NCI-H1694 treated with DMSO at 0.1 percent for 48 hours (cell line): ENCODE data around the gene AGBL5.
A peak's percentile ranks its signal among the peaks of the same experiment; 100 is the strongest.

Experiments used
- DNase-seq: peaks from one replicate; lab custom pipeline; 2025; lab: John Stamatoyannopoulos, UW

Gene AGBL5

DNA sequence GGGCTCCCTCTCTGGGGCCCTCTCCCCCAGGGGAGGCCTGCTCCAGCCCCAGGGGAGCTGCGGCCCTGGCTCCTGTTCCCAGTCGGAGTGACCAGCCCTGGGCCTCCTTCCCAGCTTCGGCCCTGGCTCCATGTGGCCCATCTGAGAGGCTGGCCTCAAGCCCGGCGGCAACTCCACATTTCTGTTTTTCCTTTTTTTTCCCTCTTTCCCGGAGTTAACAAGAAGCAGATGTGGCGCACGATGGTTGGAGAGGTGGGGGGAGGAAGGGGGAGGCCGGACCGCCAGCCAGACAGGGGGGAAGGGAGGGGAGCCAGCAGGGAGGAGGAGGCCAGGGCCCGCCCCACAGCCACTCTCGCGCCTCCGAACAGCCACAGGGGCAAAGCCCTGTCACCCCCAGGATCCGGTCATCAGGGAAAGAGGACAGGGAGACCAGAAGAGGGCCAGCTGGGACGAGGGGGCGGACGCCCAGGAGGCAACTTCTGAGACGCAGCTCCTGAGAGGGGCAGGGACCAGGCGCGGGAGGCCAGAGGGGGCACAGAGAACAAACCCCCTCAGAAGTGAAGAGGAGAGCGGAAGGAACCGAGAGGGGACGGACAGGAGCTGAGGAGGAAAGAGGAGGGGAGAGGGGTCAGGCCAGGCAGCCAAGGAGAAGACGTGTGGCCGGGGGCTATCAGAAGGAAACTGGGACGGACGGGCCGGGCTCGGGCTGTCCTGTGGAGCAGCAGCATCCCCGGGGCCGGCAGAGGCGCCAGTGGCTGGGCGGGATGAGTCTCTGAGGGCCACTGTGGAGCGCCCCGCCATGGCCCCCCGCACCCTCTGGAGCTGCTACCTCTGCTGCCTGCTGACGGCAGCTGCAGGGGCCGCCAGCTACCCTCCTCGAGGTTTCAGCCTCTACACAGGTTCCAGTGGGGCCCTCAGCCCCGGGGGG is 27.1 kb downstream of the AGBL5 start, which contains the start of gene EMILIN1:
TSS of gene EMILIN1 (plus strand) at position 349 of the 928 bp plus-strand sequence. CDS start at position 800, 451 bp downstream.
- peak; percentile 15 for DNase-seq

DNA sequence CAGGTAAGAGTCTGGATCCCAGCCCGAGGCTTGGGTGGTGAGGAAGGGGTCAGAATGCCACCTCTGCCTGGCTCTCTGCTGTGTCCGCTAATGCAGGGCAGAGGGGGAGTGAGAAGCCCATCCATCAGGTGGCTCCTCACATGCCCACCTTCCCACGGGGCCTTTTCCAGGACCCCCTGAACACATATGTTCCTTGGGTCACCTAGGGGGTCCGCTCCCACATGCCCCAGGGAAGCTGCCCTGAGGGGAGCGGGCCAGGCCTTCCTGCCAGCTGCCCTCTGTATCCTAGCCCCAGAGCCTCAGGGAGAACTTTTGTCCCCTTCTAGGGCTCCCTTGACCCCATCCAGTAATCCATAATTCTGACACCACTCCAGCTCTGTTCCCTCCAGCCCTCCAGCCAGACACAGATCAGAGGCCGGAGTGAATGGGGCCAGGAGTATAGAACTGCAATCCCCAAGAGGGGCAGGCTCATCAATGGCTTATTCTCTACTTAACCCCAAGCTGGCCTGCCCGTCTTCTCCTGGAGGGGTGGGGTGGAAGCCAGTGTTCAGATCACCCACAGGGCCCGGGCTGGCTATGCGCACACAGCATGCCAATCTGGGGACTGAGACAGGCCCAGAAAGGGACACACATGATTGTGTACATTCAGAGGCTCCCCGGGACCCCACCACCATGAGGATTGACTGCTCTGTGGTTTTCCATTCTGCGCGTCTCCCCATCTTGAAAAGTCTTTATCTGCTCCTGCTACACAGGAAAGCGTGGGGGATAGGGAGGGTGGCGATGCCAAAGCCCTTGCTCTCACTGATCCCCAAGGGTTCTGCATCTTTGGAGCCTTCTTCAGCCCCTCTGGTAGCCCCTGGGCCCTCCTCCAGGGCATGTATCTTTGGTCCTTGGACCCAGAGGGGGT is 28.0 kb downstream of the AGBL5 start:
- no peak for DNase-seq

DNA sequence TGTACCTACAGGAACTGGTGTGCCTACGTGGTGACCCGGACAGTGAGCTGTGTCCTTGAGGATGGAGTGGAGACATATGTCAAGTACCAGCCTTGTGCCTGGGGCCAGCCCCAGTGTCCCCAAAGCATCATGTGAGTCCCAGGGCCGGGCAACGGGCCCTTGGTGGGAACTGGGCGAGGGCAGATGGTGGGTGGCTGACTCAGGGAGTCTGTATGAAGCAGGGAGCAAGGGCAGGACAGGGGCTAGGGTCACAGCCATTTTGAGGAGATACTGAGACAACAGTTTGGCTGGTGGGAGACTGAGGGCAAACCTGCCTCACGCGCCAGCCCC is 28.6 kb downstream of the AGBL5 start:
- no peak for DNase-seq

DNA sequence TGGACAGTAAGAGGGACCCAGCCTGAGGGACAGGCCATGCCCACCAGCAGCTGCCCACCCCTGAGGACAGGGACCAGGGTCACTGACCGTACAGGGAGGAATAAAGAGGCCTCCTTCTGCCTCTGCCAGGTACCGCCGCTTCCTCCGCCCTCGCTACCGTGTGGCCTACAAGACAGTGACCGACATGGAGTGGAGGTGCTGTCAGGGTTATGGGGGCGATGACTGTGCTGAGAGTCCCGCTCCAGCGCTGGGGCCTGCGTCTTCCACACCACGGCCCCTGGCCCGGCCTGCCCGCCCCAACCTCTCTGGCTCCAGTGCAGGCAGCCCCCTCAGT is 29.1 kb downstream of the AGBL5 start:
- DNase-seq: no peak

DNA sequence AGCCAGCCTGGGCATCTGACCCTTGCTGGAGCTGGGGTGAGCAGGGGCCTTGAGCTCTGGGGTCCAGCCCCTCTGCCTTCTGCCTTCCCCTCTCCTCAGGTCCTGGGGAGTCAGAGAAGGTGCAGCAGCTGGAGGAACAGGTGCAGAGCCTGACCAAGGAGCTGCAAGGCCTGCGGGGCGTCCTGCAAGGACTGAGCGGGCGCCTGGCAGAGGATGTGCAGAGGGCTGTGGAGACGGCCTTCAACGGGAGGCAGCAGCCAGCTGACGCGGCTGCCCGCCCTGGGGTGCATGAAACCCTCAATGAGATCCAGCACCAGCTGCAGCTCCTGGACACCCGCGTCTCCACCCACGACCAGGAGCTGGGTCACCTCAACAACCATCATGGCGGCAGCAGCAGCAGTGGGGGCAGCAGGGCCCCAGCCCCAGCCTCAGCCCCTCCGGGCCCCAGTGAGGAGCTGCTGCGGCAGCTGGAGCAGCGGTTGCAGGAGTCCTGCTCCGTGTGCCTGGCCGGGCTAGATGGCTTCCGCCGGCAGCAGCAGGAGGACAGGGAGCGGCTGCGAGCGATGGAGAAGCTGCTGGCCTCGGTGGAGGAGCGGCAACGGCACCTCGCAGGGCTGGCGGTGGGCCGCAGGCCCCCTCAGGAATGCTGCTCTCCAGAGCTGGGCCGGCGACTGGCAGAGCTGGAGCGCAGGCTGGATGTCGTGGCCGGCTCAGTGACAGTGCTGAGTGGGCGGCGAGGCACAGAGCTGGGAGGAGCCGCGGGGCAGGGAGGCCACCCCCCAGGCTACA is 30.7 kb downstream of the AGBL5 start:
- no peak for DNase-seq

DNA sequence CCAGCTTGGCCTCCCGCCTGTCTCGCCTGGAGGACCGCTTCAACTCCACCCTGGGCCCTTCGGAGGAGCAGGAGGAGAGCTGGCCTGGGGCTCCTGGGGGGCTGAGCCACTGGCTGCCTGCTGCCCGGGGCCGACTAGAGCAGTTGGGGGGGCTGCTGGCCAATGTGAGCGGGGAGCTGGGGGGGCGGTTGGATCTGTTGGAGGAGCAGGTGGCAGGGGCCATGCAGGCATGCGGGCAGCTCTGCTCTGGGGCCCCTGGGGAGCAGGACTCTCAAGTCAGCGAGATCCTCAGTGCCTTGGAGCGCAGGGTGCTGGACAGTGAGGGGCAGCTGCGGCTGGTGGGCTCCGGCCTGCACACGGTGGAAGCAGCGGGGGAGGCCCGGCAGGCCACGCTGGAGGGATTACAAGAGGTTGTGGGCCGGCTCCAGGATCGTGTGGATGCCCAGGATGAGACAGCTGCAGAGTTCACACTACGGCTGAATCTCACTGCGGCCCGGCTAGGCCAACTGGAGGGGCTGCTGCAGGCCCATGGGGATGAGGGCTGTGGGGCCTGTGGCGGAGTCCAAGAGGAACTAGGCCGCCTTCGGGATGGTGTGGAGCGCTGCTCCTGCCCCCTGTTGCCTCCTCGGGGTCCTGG is 31.4 kb downstream of the AGBL5 start:
- no peak for DNase-seq

DNA sequence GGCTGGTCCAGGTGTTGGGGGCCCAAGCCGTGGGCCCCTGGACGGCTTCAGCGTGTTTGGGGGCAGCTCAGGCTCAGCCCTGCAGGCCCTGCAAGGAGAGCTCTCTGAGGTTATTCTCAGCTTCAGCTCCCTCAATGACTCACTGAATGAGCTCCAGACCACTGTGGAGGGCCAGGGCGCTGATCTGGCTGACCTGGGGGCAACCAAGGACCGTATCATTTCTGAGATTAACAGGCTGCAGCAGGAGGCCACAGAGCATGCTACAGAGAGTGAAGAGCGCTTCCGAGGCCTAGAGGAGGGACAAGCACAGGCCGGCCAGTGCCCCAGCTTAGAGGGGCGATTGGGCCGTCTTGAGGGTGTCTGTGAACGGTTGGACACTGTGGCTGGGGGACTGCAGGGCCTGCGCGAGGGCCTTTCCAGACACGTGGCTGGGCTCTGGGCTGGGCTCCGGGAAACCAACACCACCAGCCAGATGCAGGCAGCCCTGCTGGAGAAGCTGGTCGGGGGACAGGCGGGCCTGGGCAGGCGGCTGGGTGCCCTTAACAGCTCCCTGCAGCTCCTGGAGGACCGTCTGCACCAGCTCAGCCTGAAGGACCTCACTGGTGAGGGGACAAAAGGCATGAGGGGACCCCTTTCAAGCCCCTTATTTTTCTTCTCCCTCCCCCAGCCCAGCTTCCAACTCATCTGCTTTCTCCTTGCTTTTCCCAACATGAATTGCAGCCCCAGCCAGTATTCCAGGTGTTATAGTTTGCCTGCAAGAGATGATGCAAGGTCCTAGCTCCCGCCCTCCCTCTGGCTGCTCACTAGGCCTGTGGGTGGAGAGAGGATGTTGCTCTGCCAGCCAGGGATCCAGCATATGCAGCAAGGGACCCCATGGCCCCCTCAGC is 32.2 kb downstream of the AGBL5 start:
- DNase-seq: no peak

DNA sequence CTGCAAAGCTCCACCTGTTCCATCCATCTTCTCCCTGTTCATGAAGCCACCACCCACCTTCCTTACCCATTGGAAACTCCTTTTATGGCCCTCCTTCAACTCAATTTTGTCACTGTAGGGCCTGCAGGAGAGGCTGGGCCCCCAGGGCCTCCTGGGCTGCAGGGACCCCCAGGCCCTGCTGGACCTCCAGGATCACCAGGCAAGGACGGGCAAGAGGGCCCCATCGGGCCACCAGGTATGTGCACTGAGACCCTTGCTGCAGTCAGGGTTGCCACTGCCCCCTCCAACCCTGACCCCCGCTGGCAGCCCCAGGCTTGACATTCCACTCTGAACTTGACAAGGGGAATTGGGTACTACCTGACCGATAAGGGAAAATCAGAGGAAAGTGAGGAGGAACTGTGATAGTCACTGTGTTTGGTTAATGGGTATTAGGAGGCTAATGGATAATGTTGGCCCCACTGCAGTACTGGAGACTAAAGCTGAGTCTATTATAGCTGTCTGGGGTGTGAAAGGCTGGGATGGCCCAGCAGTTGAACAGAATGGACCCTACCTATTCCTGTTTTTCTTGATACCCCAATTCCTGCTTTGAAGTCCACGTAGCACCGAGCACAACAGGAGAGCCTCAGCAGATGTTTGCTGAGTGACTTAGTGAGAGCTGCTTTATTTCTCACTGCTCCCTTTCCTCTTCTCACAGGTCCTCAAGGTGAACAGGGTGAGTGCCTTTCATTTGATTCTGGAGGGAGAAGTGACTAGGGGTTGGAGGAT is 33.0 kb downstream of the AGBL5 start:
- DNase-seq: no peak

DNA sequence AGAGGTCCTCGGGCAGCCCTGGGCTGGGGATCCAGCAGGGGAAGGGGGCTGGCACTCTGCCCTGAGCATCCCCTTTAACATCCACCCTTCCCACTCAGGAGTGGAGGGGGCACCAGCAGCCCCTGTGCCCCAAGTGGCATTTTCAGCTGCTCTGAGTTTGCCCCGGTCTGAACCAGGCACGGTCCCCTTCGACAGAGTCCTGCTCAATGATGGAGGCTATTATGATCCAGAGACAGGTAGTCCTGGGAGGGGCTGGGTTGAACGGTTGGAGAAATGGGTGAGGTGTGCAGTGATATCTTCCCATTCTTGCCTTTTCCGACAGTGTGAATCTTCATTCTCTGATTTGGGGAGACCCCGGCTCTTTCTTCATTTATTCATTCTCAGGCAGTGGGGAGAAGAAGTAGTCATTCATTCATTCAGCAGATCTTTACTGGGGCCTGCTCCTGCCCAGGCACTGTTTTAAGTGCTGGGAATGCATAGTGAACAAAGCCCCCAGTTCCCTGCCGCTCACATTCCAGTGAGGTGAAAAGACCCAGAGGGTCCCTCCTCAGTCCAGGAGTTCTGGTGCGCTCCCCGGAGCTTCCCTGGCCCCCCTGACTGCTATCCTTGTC is 33.7 kb downstream of the AGBL5 start:
- no peak for DNase-seq

DNA sequence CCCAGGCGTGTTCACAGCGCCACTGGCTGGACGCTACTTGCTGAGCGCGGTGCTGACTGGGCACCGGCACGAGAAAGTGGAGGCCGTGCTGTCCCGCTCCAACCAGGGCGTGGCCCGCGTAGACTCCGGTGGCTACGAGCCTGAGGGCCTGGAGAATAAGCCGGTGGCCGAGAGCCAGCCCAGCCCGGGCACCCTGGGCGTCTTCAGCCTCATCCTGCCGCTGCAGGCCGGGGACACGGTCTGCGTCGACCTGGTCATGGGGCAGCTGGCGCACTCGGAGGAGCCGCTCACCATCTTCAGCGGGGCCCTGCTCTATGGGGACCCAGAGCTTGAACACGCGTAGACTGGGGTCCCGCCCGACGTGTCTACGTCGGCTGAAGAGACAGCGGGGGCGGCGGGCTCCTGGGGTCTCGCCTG is 34.2 kb downstream of the AGBL5 start:
- no peak for DNase-seq

DNA sequence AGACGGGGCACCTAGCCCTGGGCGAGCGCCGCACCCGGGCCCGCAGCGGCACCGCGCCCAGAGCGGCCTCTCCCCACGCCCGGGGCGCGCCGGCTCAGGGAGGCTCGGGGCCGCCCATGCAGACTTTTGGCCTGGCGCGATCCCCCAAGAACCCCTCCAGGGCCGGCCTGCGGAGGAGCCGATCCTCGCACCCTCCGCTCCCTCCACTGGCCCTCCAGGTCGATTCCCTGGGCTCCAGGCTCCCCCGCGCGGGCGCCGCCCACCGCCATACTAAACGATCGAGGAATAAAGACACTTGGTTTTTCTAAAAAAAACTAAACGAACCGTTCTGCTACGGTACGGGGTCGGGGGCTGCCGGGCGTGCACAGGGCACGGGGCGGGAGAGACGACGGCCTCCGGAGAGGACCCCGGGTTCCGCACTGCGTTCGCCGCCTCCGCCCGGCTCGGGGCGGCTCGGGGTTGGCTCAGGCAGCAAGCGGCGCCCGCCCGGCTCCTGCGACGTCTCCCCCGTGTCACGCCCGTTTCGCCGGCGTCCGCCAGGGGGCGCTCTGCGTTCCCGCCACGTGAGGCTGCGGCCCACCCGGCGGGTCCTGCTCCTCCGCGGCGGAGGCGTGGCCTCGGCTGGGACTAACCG is 34.7 kb downstream of the AGBL5 start:
- peak; percentile 88 for DNase-seq

DNA sequence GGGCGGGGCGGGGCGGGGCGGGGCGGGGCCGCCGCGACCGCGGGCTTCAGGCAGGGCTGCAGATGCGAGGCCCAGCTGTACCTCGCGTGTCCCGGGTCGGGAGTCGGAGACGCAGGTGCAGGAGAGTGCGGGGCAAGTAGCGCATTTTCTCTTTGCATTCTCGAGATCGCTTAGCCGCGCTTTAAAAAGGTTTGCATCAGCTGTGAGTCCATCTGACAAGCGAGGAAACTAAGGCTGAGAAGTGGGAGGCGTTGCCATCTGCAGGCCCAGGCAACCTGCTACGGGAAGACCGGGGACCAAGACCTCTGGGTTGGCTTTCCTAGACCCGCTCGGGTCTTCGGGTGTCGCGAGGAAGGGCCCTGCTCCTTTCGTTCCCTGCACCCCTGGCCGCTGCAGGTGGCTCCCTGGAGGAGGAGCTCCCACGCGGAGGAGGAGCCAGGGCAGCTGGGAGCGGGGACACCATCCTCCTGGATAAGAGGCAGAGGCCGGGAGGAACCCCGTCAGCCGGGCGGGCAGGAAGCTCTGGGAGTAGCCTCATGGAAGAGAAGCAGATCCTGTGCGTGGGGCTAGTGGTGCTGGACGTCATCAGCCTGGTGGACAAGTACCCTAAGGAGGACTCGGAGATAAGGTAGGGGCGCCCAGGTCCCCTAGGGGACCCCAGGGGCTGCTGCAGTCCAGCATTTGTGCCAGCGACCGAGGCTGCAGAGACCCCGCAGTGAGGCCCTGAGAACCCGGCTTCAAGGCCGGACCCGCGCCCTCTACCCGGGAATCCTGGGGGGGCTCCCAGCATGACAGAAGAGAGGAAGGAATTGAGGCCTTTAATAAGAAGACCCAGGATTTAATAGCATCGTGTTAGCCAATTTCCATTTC is 35.5 kb downstream of the AGBL5 start, which contains the start of gene KHK:
TSS of gene KHK (plus strand) at position 49 of the 870 bp plus-strand sequence. CDS start at position 537, 488 bp downstream.
- DNase-seq: peak; percentile 31

DNA sequence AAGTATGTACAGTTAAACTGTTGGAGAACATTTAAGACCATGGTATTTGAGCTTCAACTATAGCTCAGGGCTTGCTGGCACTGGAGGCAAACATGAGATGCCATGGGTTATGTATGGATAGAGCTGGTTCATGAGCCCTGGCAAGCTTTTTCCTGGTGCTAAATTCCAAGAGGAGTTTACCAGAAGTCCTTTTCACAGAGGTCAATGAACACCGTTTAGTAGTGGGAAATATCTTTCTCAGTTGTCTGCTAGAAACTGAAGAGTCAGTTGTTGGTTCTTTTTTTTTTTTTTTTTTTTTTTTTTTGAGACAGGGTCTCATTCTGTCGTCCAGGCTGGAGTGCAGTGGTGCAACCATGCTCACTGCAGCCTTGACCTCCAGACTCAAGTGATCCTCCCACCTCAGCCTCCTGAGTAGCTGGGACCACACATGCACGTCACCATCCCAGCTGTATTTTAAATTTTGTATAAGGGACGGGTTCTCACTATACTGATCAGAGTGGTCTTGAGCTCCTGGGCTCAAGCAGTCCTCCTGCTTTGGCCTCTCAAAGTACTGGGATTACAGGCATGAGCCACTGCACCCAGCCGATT is 36.4 kb downstream of the AGBL5 start:
- DNase-seq: no peak

DNA sequence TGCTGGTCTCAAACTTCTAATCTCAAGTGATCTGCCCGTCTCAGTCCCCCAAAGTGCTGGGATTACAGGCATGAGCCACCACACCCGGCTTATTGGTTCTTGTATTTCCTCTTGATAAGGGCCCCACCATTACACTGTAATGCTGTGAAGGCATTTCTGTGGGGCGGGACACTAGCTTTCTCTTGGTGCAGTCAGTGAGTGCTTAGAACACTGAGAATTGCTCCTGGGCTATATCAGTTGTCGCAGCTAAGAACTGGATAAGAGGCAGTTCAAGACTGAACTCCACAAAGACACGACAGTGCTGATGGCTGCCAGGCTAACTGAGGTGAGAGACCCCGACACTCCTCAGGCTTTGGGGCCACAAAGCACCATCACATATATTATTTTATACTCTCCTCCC is 37.2 kb downstream of the AGBL5 start:
- no peak for DNase-seq

DNA sequence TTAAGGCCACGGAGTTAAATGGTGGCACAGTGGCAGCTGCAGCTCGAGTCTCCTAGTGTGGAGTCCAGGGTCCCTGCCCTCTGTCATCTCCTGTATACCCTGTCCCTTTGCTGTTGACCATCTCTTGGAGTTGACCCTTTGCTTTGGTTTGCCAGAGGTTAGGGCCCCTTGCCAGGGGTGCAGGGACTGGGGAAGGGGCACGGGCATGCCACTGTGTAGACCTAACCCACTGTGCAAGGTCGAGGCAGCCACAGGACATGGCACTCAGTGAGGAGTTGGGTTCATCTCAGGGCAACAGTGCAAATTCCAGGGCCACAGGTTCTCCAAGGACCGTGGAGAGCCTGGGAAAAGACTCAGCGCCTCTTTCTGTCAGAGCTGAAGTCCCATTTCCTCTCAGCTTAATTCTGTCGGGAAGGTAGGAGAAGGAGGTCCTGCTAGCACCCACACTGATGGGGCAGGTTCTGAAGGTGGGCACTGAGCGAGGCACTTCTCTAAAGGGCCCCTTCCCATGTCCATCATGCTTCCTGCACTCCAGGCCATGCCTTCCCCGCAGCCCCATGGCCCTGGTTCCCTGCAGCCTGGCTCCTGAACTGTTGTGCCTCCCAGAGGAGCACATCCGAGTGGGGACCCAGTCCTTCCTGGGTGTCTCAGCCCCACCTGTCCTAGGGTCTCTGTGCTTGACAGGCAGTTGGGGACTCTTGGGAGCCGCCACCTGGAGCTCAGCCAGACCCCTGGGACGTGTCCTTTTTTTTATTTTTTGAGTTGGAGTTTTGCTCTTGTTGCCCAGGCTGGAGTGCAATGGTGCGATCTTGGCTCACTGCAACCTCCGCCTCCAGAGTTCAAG is 37.9 kb downstream of the AGBL5 start:
- no peak for DNase-seq
